Omental fat pad (tissue), 4 donors: ENCODE measurements around the gene COL4A2. TPM values are rescaled to one million over a fixed set of nuclear protein-coding genes. Genes with fewer than 3 reads are reported as not detected.

ENCODE experiments used
- ATAC-seq: fragments of 150-250 bp; one replicate; pipeline ENCODE4 v1.9.1; 2016; ENCODE audit warnings: mild to moderate bottlenecking, moderate library complexity; ENCODE audit not compliant: low FRiP score
- DNase-seq: peaks from one replicate; pipeline ENCODE4 v3.0.0-alpha.2; 2019; ENCODE audit warnings: low spot score
- total RNA-seq, 4 donors: library from RNA; depleted of rRNA; stranded (reverse); fragments of >200 nt; gene quantifications; one replicate each; pipeline ENCODE4 v1.1.0, GENCODE V29; 2016
- TF ChIP-seq, protein P1 (sequence below), 3 donors: fragments of 450-650 bp; IDR thresholded peaks; one replicate each; pipeline ENCODE4 v1.5.1; 2016 to 2017; ENCODE audit warnings: antibody characterized with exemption in 3 of 3, mild to moderate bottlenecking in 3 of 3, moderate library complexity in 2 of 3

COL4A2 gene
- total RNA-seq, 4 donors from 2014 or later: 380 to 788 (median 684) TPM

DNA sequence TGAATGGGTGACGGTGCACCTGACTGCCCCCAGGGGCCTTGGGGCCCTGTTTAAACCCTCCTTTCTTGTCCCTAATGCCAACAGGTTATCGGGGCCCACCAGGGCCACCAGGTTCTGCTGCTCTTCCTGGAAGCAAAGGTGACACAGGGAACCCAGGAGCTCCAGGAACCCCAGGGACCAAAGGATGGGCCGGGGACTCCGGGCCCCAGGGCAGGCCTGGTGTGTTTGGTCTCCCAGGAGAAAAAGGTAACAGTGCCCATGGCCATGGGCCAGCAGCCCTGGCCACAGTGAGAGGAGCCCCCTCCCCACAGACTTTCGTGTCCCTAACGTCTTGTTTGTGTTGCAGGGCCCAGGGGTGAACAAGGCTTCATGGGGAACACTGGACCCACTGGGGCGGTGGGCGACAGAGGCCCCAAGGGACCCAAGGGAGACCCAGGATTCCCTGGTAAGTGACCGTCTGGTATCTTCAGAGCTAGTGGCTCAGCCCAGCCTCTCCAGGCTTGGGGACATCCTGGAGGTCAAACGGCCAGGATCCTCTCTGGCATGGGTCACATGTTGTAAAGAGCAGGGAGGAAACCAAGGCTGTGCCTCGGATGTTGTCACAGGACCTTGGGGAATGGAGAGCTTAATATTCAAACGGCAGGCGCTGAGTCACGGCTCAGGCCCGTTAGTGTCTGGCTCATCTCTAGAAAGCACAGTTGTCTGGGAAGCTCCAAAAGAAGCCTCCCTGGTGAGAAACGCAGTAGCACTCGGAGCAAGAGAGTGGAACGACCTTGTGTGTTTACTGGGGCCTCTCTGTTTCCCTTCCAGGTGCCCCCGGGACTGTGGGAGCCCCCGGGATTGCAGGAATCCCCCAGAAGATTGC, 196.2 kb downstream of the COL4A2 start:
- TF ChIP-seq, protein P1, sequence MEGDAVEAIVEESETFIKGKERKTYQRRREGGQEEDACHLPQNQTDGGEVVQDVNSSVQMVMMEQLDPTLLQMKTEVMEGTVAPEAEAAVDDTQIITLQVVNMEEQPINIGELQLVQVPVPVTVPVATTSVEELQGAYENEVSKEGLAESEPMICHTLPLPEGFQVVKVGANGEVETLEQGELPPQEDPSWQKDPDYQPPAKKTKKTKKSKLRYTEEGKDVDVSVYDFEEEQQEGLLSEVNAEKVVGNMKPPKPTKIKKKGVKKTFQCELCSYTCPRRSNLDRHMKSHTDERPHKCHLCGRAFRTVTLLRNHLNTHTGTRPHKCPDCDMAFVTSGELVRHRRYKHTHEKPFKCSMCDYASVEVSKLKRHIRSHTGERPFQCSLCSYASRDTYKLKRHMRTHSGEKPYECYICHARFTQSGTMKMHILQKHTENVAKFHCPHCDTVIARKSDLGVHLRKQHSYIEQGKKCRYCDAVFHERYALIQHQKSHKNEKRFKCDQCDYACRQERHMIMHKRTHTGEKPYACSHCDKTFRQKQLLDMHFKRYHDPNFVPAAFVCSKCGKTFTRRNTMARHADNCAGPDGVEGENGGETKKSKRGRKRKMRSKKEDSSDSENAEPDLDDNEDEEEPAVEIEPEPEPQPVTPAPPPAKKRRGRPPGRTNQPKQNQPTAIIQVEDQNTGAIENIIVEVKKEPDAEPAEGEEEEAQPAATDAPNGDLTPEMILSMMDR (IDR thresholded peaks at IDR 0.05): no peak
- no peak for ATAC-seq
- DNase-seq: no peak

DNA sequence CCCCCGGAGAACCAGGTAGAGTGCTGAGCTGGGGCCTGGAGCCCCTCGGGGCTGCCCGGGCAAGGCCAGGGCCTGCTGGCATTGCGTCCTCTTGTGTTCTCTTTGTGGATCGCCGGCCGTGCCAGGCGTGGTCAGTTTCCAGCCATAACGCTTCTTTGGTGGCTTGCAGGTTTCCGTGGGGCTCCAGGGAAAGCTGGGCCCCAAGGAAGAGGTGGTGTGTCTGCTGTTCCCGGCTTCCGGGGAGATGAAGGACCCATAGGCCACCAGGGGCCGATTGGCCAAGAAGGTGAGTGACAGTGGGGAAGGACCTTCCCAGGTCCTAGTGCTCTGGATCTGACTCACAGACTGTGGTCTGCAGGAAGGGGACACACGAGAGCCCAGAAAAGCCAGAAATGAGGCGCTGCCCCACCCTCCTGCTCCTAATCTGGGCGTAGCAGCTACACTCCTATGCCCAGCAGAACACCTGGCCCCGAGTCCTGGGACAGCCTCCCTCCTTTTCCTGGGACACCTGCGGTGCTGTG, 197.0 kb downstream of the COL4A2 start:
- no peak for DNase-seq
- no peak for ATAC-seq
- TF ChIP-seq, protein P1 (IDR thresholded peaks at IDR 0.05): no peak

DNA sequence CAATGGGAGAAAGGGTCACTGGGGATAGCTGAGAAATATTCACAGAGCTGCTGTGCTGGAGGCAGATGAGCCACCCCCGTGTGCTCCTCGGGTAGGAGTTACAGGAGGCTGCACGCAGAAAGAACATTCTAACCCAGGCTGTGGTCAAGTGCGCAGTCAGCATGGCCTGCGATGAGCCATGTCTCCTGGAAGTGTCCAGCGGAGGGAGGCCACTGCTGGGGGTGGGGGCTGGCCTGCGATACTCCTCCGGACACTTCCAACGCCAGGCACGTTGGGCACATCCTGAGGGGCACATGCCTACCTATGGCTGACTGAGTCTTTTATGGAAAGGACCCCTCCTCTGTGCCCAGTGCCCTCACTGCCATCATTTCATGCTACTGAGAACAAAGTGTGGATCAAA, 198.5 kb downstream of the COL4A2 start:
- DNase-seq: no peak
- no peak for ATAC-seq
- TF ChIP-seq, protein P1 (IDR thresholded peaks at IDR 0.05): no peak

DNA sequence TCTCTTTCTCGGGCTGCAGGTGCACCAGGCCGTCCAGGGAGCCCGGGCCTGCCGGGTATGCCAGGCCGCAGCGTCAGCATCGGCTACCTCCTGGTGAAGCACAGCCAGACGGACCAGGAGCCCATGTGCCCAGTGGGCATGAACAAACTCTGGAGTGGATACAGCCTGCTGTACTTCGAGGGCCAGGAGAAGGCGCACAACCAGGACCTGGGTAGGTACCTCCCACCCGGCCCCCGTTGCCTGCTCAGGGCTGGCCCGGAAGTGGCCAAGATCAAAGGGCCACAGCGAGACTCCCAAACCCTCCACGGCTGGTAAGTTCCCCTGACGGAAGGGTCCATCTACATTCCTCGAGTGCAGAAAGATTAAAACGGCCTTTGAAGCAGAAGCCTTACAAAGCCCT, 199.3 kb downstream of the COL4A2 start:
- no peak for ATAC-seq
- no peak for DNase-seq
- TF ChIP-seq, protein P1 (IDR thresholded peaks at IDR 0.05): no peak

DNA sequence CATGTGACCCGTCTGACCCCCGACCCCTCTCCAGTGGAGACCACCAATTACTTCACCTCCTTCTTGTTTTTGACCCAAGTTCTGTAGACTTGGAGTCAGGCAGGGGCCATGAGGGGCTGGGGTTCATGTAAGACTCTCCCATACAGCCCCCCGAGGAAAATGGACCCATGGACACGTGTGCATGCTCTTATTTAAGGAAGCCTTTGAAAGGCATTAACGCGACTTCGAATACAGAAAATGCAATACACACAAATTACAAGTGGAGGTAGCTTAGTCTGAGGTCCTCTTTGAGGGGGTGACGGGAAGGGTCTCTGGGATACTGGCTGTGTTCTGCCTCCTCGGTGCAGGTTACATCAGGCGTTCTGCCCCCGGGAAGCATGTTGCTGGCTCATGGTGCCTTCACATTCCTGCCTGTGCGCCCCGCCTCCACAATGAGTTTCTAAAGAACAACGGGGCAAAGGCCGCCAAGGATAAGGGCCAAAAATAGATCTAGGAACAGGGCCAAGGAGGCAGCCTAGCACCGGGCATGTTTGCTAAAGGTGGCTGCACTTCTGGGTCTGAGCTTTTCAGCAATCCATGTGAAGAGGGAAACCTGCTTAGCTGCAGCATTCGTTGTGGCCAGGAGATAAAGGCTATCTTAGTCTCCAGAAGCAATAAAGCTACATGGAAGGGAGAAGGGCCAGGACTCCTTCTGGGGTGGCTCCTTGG, 199.9 kb downstream of the COL4A2 start:
- TF ChIP-seq, protein P1 (IDR thresholded peaks at IDR 0.05): no peak
- DNase-seq (no peak), ATAC-seq (peak; percentile 16)

DNA sequence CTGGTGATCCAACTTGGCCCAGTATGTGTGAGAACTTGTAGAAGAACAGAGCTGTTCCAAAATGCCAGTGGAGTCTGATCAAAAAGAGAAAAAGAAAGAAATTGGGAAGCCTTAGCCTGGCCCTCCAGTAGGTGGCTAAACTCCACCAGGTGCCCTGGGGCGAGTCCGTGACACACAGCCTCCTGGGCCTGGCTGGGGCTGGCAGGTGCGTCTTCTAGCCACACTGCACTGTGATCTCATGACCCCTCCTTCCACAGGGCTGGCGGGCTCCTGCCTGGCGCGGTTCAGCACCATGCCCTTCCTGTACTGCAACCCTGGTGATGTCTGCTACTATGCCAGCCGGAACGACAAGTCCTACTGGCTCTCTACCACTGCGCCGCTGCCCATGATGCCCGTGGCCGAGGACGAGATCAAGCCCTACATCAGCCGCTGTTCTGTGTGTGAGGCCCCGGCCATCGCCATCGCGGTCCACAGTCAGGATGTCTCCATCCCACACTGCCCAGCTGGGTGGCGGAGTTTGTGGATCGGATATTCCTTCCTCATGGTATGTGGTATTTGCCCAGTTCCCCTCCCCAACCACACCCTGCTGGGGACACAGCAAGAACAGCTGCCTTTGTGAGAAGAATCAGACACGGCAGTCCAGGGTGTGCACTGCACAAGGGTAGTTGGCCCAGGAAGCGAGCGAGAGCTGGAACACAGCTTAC, 200.7 kb downstream of the COL4A2 start:
- DNase-seq (no peak), ATAC-seq (no peak)
- TF ChIP-seq, protein P1 (IDR thresholded peaks at IDR 0.05): no peak
